ENCODE results near the gene SLC22A12. TPM values are rescaled to one million over a fixed set of nuclear protein-coding genes. Genes with fewer than 3 reads are reported as not detected.

Gene SLC22A12
- total RNA-seq, 2 donors from 2014 or later, result not detected

DNA sequence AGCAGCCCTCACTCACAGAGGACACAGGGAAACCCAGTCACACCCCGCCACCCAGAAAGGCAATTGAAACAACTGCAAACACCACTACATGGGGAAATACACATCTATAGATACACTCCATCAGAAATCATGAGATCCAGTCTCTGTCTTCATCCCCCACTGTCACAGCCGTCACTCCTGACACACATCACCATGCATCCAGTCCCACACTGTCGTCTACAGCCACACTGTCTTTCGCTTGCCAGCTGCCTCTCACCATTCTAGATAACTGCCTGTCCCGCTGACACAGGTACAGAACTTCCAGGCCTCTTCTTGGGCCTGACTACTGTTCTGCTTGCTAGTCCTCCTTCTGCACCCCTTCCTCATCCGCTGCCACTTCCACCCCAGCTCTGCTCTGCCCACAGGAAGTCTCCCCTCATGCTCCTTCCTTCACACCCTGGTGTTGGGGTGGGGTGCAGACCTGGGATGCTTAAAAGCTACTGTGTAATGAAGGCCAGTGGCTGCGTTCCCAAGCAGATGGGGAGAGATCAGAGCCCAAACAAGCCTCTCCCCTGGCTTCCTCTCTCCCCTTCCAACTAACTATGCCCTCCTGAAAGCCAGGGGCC, 42.6 kb downstream of the SLC22A12 start:
- DNase-seq (ENCODE audit: low spot score), result no peak

DNA sequence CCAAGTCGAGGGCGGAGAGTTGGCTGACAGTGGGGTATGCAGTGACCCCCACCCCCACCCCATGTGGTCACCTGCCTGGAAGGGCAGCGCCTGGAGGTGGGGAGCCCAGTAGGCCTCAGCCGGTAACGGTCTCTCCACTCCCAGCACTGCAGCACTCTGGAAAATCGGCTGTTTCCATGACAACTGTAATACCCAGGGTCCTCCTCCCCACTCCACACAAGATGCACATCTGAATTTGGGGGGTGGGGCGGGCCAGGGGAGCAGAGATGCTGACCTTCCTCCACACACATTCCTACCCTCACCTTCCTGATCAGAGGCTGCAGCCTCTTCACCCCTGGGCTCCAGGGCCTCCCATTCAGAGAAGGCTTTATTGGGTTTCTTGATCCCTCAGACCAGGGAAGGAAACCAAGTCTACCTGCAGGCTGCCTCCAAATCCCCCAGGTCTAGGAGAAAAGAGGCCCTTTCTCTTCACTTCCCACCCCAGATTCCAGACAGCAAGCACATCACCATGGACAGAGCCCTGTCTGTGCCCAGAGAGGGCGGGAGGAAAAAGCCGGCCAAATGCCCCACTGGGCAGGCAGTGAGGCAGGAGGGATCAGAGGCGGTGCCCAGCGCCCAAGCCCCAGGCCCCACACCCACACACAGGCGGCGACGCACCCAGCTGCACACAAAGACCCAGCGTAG, 46.5 kb downstream of the SLC22A12 start:
- Histone ChIP-seq H3K27ac (no peak overlapping the region), H3K27me3 (replicated peaks; ENCODE audit: insufficient read depth) (no peaks in the 10 kb centered on the region), H3K36me3 (peaks cover 29% of the 10 kb centered on the region), H3K4me1 (ENCODE audit: control insufficient read depth in 1 of 2, low read depth in 2 of 2) (peaks cover 0 to 28% of the 10 kb centered on the region in 2 donors), H3K9me3 (no peaks in the 10 kb centered on the region), H3K4me3 (peak overlapping the region; percentile 50)
- ATAC-seq (ENCODE audit: insufficient number of reproducible peaks, low FRiP score, low read depth) (no peak), DNase-seq (ENCODE audit: low spot score) (no peak)
- TF ChIP-seq, protein P1, sequence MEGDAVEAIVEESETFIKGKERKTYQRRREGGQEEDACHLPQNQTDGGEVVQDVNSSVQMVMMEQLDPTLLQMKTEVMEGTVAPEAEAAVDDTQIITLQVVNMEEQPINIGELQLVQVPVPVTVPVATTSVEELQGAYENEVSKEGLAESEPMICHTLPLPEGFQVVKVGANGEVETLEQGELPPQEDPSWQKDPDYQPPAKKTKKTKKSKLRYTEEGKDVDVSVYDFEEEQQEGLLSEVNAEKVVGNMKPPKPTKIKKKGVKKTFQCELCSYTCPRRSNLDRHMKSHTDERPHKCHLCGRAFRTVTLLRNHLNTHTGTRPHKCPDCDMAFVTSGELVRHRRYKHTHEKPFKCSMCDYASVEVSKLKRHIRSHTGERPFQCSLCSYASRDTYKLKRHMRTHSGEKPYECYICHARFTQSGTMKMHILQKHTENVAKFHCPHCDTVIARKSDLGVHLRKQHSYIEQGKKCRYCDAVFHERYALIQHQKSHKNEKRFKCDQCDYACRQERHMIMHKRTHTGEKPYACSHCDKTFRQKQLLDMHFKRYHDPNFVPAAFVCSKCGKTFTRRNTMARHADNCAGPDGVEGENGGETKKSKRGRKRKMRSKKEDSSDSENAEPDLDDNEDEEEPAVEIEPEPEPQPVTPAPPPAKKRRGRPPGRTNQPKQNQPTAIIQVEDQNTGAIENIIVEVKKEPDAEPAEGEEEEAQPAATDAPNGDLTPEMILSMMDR (IDR thresholded peaks at IDR 0.05), result no peak

More for the DNA sequence above, 42.6 kb downstream of the SLC22A12 start:
- no peak overlapping the region for H3K4me3 ChIP-seq
- no peak overlapping the region for H3K27ac ChIP-seq
- no peaks in the 10 kb centered on the region for H3K27me3 ChIP-seq (replicated peaks; ENCODE audit: insufficient read depth)
- peaks cover 0 to 12% of the 10 kb centered on the region in 2 donors for H3K4me1 ChIP-seq (ENCODE audit: control insufficient read depth in 1 of 2, low read depth in 2 of 2)
- ATAC-seq (ENCODE audit: insufficient number of reproducible peaks, low FRiP score, low read depth), result no peak
- H3K36me3 ChIP-seq, result peaks cover 44% of the 10 kb centered on the region
- TF ChIP-seq, protein P1 (IDR thresholded peaks at IDR 0.05), result no peak
- H3K9me3 ChIP-seq, result no peaks in the 10 kb centered on the region

DNA sequence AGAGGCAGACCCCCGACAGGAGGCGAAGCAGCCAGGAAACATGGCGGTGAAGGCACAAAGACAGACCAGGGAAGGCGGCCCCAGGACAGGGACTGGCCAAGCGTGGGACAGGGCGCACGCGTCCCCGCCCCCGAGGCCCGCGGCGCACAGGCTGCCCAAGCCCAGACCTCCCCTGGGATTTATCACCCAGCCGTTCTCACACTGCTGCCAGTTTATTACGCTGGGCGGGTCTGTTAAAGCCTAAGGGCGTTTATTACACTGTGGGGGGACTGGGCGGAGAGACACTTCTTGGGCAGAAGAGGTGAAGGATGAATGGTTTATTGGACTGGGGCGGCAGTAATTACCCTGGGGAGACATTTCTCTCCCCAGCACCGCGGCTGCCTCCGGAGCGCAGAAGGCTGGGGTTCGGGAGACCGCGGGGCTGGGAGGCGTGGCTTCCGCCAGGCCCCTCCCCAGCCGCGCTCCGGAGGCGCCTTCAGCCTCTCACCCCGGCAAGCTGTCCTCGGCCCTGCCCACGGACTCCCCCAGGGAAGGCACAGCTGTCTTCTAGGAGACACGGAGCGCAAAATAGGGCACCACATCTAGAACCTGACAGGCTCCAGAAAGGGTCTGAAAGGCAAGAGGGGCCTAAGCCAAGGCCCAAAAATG, 47.1 kb downstream of the SLC22A12 start:
- no peak overlapping the region for H3K27ac ChIP-seq
- TF ChIP-seq, protein P1 (IDR thresholded peaks at IDR 0.05), result no peak
- DNase-seq (ENCODE audit: low spot score) (no peak), ATAC-seq (ENCODE audit: insufficient number of reproducible peaks, low FRiP score, low read depth) (no peak)
- peaks cover 22% of the 10 kb centered on the region for H3K36me3 ChIP-seq
- H3K9me3 ChIP-seq, result no peaks in the 10 kb centered on the region
- no peaks in the 10 kb centered on the region for H3K27me3 ChIP-seq (replicated peaks; ENCODE audit: insufficient read depth)
- H3K4me3 ChIP-seq, result peak overlapping the region; percentile 50
- peaks cover 0 to 33% of the 10 kb centered on the region in 2 donors for H3K4me1 ChIP-seq (ENCODE audit: control insufficient read depth in 1 of 2, low read depth in 2 of 2)

DNA sequence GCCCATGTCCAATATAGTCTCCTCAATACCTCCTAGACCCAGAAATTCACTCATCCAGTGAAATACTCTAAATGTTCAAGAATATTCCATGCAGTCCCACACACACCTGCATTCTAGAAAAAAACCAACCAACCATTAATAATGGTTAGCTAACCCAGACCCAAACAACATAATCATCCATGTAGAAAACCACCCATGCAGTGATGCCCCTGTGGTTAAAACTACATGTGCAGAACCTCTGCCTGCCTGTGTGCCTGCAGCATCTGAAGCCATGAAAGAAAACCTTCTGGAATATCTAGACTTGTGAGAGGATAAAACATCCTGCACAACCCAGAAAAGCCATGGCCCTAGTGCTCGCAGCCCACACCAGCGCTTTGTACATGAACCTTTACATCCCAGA, 47.8 kb downstream of the SLC22A12 start:
- TF ChIP-seq, protein P1 (IDR thresholded peaks at IDR 0.05), result no peak
- Histone ChIP-seq H3K4me1 (ENCODE audit: control insufficient read depth in 1 of 2, low read depth in 2 of 2) (peaks cover 0 to 34% of the 10 kb centered on the region in 2 donors), H3K27me3 (replicated peaks; ENCODE audit: insufficient read depth) (no peaks in the 10 kb centered on the region)

DNA sequence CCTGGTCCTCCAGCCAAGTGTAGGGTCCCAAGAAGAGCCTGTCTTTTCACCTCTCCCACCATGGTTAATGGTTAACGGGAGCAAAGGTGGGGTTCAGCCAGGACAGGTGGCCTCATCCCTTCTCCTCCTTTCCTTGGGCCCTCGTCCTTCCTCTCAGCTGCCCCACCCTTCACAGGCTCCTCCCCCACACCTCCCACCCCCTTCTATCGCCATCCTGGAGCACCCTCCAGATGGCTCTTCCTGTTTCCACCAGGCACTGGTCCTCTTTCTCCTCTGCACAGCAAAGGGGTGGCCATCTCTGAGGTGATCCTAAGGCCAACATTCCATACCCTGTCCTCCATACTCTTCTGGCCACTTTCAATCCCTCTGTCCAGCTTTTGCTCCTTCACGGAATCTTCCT, 48.9 kb downstream of the SLC22A12 start:
- no peaks in the 10 kb centered on the region for H3K9me3 ChIP-seq
- H3K27ac ChIP-seq, result no peak overlapping the region
- no peaks in the 10 kb centered on the region for H3K27me3 ChIP-seq (replicated peaks; ENCODE audit: insufficient read depth)
- H3K4me1 ChIP-seq (ENCODE audit: control insufficient read depth in 1 of 2, low read depth in 2 of 2), result peaks cover 0 to 37% of the 10 kb centered on the region in 2 donors
- TF ChIP-seq, protein P1 (IDR thresholded peaks at IDR 0.05), result no peak
- peaks cover 10% of the 10 kb centered on the region for H3K36me3 ChIP-seq
- DNase-seq (ENCODE audit: low spot score) (no peak), ATAC-seq (ENCODE audit: insufficient number of reproducible peaks, low FRiP score, low read depth) (no peak)
- no peak overlapping the region for H3K4me3 ChIP-seq

More for the DNA sequence above, 47.8 kb downstream of the SLC22A12 start:
- no peak for ATAC-seq (ENCODE audit: insufficient number of reproducible peaks, low FRiP score, low read depth)
- no peak for DNase-seq (ENCODE audit: low spot score)
- H3K9me3 ChIP-seq, result no peaks in the 10 kb centered on the region
- peaks cover 19% of the 10 kb centered on the region for H3K36me3 ChIP-seq
- no peak overlapping the region for H3K4me3 ChIP-seq
- no peak overlapping the region for H3K27ac ChIP-seq

Measured in thoracic aorta (tissue), 2 donors.